GM18951 (cell line): ENCODE measurements around the gene UTS2.

Source experiments
- POLR2A ChIP-seq: IDR thresholded peaks from 4 replicates; pipeline ENCODE4 v1.6.1; 2011; ENCODE audit warnings: mild to moderate bottlenecking; ENCODE audit not compliant: insufficient read length, insufficient read depth; ENCODE audit errors: extremely low read depth
- in situ Hi-C: fragments of 300-500 bp; cut with MboI; formaldehyde crosslinking; loops from one replicate; pipeline ENCODE4 v1.12.0; 2022; ENCODE audit warnings: low sequenced_read_pairs, mixed read lengths, inconsistent platforms; ENCODE audit not compliant: unreplicated experiment

Gene UTS2

GRCh38 chr1:7873801-7874795, 21.2 kb upstream of the UTS2 start:
- TF ChIP-seq POLR2A = no peak
- in situ Hi-C loops = no loop called here

GRCh38 chr1:7871136-7871535, 18.3 kb upstream of the UTS2 start:
- in situ Hi-C loops = no loop called here

GRCh38 chr1:7869136-7869920, 16.5 kb upstream of the UTS2 start:
- in situ Hi-C loops = no loop called here
- TF ChIP-seq POLR2A = no peak

More at GRCh38 chr1:7871136-7871535, 18.3 kb upstream of the UTS2 start:
- no peak for TF ChIP-seq POLR2A

- in situ Hi-C loops = no loop called here
- no peak for TF ChIP-seq POLR2A
These were observed 15.4 kb upstream of the UTS2 start for GRCh38 chr1:7868070-7868780.

- in situ Hi-C loops = no loop called here
- TF ChIP-seq POLR2A = no peak
These were observed 13.1 kb upstream of the UTS2 start for GRCh38 chr1:7865978-7866377.

- TF ChIP-seq POLR2A = no peak
- in situ Hi-C loops = no loop called here
These were observed 11.0 kb upstream of the UTS2 start for GRCh38 chr1:7863756-7864328.

GRCh38 chr1:7862211-7863060, 9.6 kb upstream of the UTS2 start:
- in situ Hi-C loops = no loop called here
- no peak for TF ChIP-seq POLR2A

- TF ChIP-seq POLR2A = no peak
- in situ Hi-C loops = no loop called here
These were observed 8.6 kb upstream of the UTS2 start for GRCh38 chr1:7861452-7861851.

- in situ Hi-C loops = no loop called here
- TF ChIP-seq POLR2A = no peak
These were observed 7.3 kb upstream of the UTS2 start for GRCh38 chr1:7860130-7860529.

- in situ Hi-C loops = no loop called here
- TF ChIP-seq POLR2A = no peak
These were observed 6.5 kb upstream of the UTS2 start for GRCh38 chr1:7859406-7859805.

GRCh38 chr1:7857985-7858384, 5.1 kb upstream of the UTS2 start:
- TF ChIP-seq POLR2A = no peak
- in situ Hi-C loops = no loop called here

- no peak for TF ChIP-seq POLR2A
- in situ Hi-C loops = no loop called here
These were observed 4.1 kb upstream of the UTS2 start for GRCh38 chr1:7857000-7857399.
